ENCODE results near the gene WDR91. TPM values are rescaled to one million over a fixed set of nuclear protein-coding genes. Genes with fewer than 3 reads are reported as not detected.

Gene WDR91
- total RNA-seq, 1 donor from 2014 or later, result 23.1 TPM

GRCh38 chr7:135151132-135151531 lies 60.2 kb downstream of the WDR91 start:
- H3K36me3 Mint-ChIP-seq (ENCODE audit: insufficient read depth), result peaks cover 12% of the 10 kb centered on the region
- peaks cover 28% of the 10 kb centered on the region for H3K9me3 Mint-ChIP-seq (ENCODE audit: low read depth)
- no peaks in the 10 kb centered on the region for H3K27me3 Mint-ChIP-seq
- no peak for DNase-seq (ENCODE audit: low spot score, unreplicated experiment)
- peaks cover 8% of the 10 kb centered on the region for H3K4me1 Mint-ChIP-seq (ENCODE audit: low read depth)
- H3K4me3 Mint-ChIP-seq (ENCODE audit: low read depth), result no peak overlapping the region
- no peak for TF ChIP-seq CTCF (IDR thresholded peaks at IDR 0.05; ENCODE audit: unreplicated experiment)
- H3K27ac Mint-ChIP-seq, result no peak overlapping the region

GRCh38 chr7:135150072-135150782 lies 61.1 kb downstream of the WDR91 start:
- H3K9me3 Mint-ChIP-seq (ENCODE audit: low read depth), result peaks cover 22% of the 10 kb centered on the region
- no peaks in the 10 kb centered on the region for H3K27me3 Mint-ChIP-seq
- H3K36me3 Mint-ChIP-seq (ENCODE audit: insufficient read depth), result peaks cover 8% of the 10 kb centered on the region
- H3K27ac Mint-ChIP-seq, result no peak overlapping the region
- DNase-seq (ENCODE audit: low spot score, unreplicated experiment), result no peak
- no peak overlapping the region for H3K4me3 Mint-ChIP-seq (ENCODE audit: low read depth)
- TF ChIP-seq CTCF (IDR thresholded peaks at IDR 0.05; ENCODE audit: unreplicated experiment), result no peak
- H3K4me1 Mint-ChIP-seq (ENCODE audit: low read depth), result peaks cover 8% of the 10 kb centered on the region

GRCh38 chr7:135147899-135148721 lies 63.2 kb downstream of the WDR91 start, which contains the start of gene TMEM140:
Gene TMEM140 (plus strand): TSS chr7:135148072. CDS start chr7:135164442, 16,370 bp downstream.
- H3K27me3 Mint-ChIP-seq, result no peaks in the 10 kb centered on the region
- H3K4me3 Mint-ChIP-seq (ENCODE audit: low read depth), result no peak within 1 kb of the TSS
- DNase-seq (ENCODE audit: low spot score, unreplicated experiment), result no peak
- H3K9me3 Mint-ChIP-seq (ENCODE audit: low read depth), result peaks cover 4% of the 10 kb centered on the region
- H3K27ac Mint-ChIP-seq, result no peak within 1 kb of the TSS
- no peak for TF ChIP-seq CTCF (IDR thresholded peaks at IDR 0.05; ENCODE audit: unreplicated experiment)
- peaks cover 8% of the 10 kb centered on the region for H3K4me1 Mint-ChIP-seq (ENCODE audit: low read depth)
- H3K36me3 Mint-ChIP-seq (ENCODE audit: insufficient read depth), result peaks cover 3% of the 10 kb centered on the region

GRCh38 chr7:135147341-135147898 lies 63.9 kb downstream of the WDR91 start:
- Mint-ChIP-seq H3K36me3 (ENCODE audit: insufficient read depth) (no peaks in the 10 kb centered on the region), H3K4me1 (ENCODE audit: low read depth) (peaks cover 8% of the 10 kb centered on the region), H3K27ac (no peak overlapping the region), H3K27me3 (no peaks in the 10 kb centered on the region), H3K4me3 (ENCODE audit: low read depth) (no peak overlapping the region), H3K9me3 (ENCODE audit: low read depth) (no peaks in the 10 kb centered on the region)
- TF ChIP-seq CTCF (IDR thresholded peaks at IDR 0.05; ENCODE audit: unreplicated experiment), result no peak
- DNase-seq (ENCODE audit: low spot score, unreplicated experiment), result no peak
